Measurements from ENCODE around the gene SLC19A3.
"Not testable (repeated sequence)": the region's sequence is repeated elsewhere in the genome, so short reads cannot be mapped to it uniquely, and the experiment has no call there.

SLC19A3 gene

DNA sequence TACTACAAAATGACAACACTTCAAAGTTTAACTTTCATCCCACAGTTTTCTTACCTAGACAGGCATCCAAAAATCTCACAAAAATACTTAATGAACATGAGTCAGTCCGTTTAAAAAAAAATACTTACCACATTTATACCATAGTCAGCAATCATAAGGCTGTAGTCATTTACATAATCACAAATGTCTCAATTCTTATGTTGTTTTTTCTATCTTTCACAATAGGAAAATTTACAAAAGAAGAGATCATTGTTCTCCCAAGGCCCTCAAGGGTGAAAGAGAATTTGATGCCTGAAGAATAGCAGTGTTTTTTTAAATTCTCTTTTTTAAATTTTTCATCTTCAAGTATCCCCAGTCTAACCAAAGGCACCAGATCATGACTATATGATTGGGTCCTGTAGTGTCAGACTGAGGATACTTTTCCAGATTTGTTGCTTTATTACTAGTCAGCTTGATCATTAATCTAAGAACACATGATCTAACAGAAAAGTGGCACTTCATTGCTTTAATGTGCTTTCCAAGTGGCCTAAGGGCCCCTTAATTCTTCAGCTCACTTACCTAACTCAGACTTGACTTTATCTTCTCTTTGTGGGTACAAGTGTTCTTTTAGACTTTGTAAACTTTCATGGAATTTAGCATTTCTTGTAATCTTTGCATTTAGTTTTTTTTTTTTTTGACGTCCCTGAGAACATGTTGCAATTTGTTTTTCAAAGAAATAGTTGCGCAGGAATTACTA, 46.5 kb downstream of the SLC19A3 start:
- Histone ChIP-seq H3K4me1 (ENCODE audit: insufficient read depth, low read length, severe bottlenecking) (no peaks in the 10 kb centered on the region), H3K27me3 (ENCODE audit: insufficient read depth, low read length) (no peaks in the 10 kb centered on the region), H3K36me3 (ENCODE audit: insufficient read depth, low read length) (no peaks in the 10 kb centered on the region), H3K9me2 (ENCODE audit: low read depth, low read length) (no peaks in the 10 kb centered on the region), H3K9ac (ENCODE audit: low read length) (no peak overlapping the region), H3K27ac (ENCODE audit: low read depth, low read length, poor library complexity, severe bottlenecking) (no peak overlapping the region), H3K4me2 (ENCODE audit: low read length) (no peak overlapping the region), H3K9me3 (ENCODE audit: low read length) (no peaks in the 10 kb centered on the region), H3K4me3 (ENCODE audit: low read depth, low read length, poor library complexity, severe bottlenecking) (no peak overlapping the region), H4K20me1 (ENCODE audit: insufficient read depth, low read length) (no peaks in the 10 kb centered on the region), H3K79me2 (ENCODE audit: insufficient read depth, low read length) (no peaks in the 10 kb centered on the region), H2AFZ (ENCODE audit: low read length) (no peak overlapping the region), H3F3A (ENCODE audit: insufficient read depth, low read length) (no peaks in the 10 kb centered on the region)
- TF ChIP-seq, protein P1, sequence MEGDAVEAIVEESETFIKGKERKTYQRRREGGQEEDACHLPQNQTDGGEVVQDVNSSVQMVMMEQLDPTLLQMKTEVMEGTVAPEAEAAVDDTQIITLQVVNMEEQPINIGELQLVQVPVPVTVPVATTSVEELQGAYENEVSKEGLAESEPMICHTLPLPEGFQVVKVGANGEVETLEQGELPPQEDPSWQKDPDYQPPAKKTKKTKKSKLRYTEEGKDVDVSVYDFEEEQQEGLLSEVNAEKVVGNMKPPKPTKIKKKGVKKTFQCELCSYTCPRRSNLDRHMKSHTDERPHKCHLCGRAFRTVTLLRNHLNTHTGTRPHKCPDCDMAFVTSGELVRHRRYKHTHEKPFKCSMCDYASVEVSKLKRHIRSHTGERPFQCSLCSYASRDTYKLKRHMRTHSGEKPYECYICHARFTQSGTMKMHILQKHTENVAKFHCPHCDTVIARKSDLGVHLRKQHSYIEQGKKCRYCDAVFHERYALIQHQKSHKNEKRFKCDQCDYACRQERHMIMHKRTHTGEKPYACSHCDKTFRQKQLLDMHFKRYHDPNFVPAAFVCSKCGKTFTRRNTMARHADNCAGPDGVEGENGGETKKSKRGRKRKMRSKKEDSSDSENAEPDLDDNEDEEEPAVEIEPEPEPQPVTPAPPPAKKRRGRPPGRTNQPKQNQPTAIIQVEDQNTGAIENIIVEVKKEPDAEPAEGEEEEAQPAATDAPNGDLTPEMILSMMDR (IDR thresholded peaks at IDR 0.05; ENCODE audit: low read length), result no peak
- no peak for TF ChIP-seq EZH2 (IDR thresholded peaks at IDR 0.05; ENCODE audit: borderline replicate concordance, low read length)

- not testable (repeated sequence) for H3K9me2 ChIP-seq (ENCODE audit: low read depth, low read length); H3K36me3 ChIP-seq (ENCODE audit: insufficient read depth, low read length); H3K27ac ChIP-seq (ENCODE audit: low read depth, low read length, poor library complexity, severe bottlenecking); H3K4me1 ChIP-seq (ENCODE audit: insufficient read depth, low read length, severe bottlenecking); H3K4me2 ChIP-seq (ENCODE audit: low read length); H2AFZ ChIP-seq (ENCODE audit: low read length); H3K9me3 ChIP-seq (ENCODE audit: low read length); H3K27me3 ChIP-seq (ENCODE audit: insufficient read depth, low read length); H4K20me1 ChIP-seq (ENCODE audit: insufficient read depth, low read length); H3K9ac ChIP-seq (ENCODE audit: low read length); H3K79me2 ChIP-seq (ENCODE audit: insufficient read depth, low read length); H3K4me3 ChIP-seq (ENCODE audit: low read depth, low read length, poor library complexity, severe bottlenecking); H3F3A ChIP-seq (ENCODE audit: insufficient read depth, low read length)
These were observed 51.1 kb downstream of the SLC19A3 start, which contains the start of gene SCYGR5 for GRCh38 chr2:227666631-227667170. SCYGR5 (plus strand) TSS chr2:227666804; CDS start chr2:227666804, 0 bp downstream.

GRCh38 chr2:227665189-227665940, 52.5 kb downstream of the SLC19A3 start:
- no peaks in the 10 kb centered on the region for H3K9me2 ChIP-seq (ENCODE audit: low read depth, low read length)
- no peaks in the 10 kb centered on the region for H4K20me1 ChIP-seq (ENCODE audit: insufficient read depth, low read length)
- no peaks in the 10 kb centered on the region for H3K4me1 ChIP-seq (ENCODE audit: insufficient read depth, low read length, severe bottlenecking)
- H3K4me3 ChIP-seq (ENCODE audit: low read depth, low read length, poor library complexity, severe bottlenecking), result no peak overlapping the region
- no peaks in the 10 kb centered on the region for H3K9me3 ChIP-seq (ENCODE audit: low read length)
- no peak overlapping the region for H3K27ac ChIP-seq (ENCODE audit: low read depth, low read length, poor library complexity, severe bottlenecking)
- TF ChIP-seq, protein P1 (IDR thresholded peaks at IDR 0.05; ENCODE audit: low read length), result no peak
- no peak for TF ChIP-seq EZH2 (IDR thresholded peaks at IDR 0.05; ENCODE audit: borderline replicate concordance, low read length)
- H3K4me2 ChIP-seq (ENCODE audit: low read length), result no peak overlapping the region
- no peaks in the 10 kb centered on the region for H3F3A ChIP-seq (ENCODE audit: insufficient read depth, low read length)
- no peaks in the 10 kb centered on the region for H3K79me2 ChIP-seq (ENCODE audit: insufficient read depth, low read length)
- H3K36me3 ChIP-seq (ENCODE audit: insufficient read depth, low read length), result no peaks in the 10 kb centered on the region
- H3K9ac ChIP-seq (ENCODE audit: low read length), result no peak overlapping the region
- peaks cover 5% of the 10 kb centered on the region; the same call in 1 of the 2 replicates for H3K27me3 ChIP-seq (ENCODE audit: insufficient read depth, low read length)
- H2AFZ ChIP-seq (ENCODE audit: low read length), result no peak overlapping the region

All from OCI-LY1 (cell line).